Prostate gland (tissue), 2 donors: Measurements from ENCODE around the gene CEP85.

Experiments
- CTCF ChIP-seq, 4 experiments: fragments of 200-600 bp in 2 of 4; fragments of 450-650 bp in 2 of 4; sonication (generic) in 2 of 4; IDR thresholded peaks; 1 replicate in 3 of 4; 2 replicates in 1 of 4; pipeline ENCODE4 v1.5.1; 2016 to 2019; ENCODE audit warnings: antibody characterized with exemption in 4 of 4, mild to moderate bottlenecking in 2 of 4, moderate library complexity in 2 of 4
- POLR2A ChIP-seq: fragments of 450-650 bp; IDR thresholded peaks from one replicate; pipeline ENCODE4 v1.6.1; 2016; ENCODE audit warnings: antibody characterized with exemption, mild to moderate bottlenecking
- POLR2AphosphoS5 ChIP-seq: sonication (generic); formaldehyde crosslinking; IDR thresholded peaks from one replicate; pipeline ENCODE4 v1.6.1; 2017; ENCODE audit warnings: antibody characterized with exemption

- no peak for TF ChIP-seq POLR2AphosphoS5
- no peak for TF ChIP-seq CTCF (IDR thresholded peaks at IDR 0.05)
- no peak for TF ChIP-seq POLR2A
Observed at GRCh38 chr1:26268290-26269197, 34.5 kb downstream of the CEP85 start.
